H1 (cell line): ENCODE results near the gene SYNDIG1. TPM values are rescaled to one million over a fixed set of nuclear protein-coding genes. Genes with fewer than 3 reads are reported as not detected.

Experiments
- ATF3 ChIP-seq: IDR thresholded peaks from 2 replicates; pipeline ENCODE4 v1.6.1; 2011; ENCODE audit warnings: low read depth, mild to moderate bottlenecking, low read length; ENCODE audit not compliant: insufficient read depth
- CHD7 ChIP-seq: fragments of 300-600 bp; sonication (generic); IDR thresholded peaks from 2 replicates; pipeline ENCODE4 v1.7.1; 2012; ENCODE audit warnings: low read length, moderate library complexity, mild to moderate bottlenecking, inconsistent platforms; ENCODE audit not compliant: insufficient replicate concordance
- CTCF ChIP-seq, 3 experiments: IDR thresholded peaks; 1 replicate in 2 of 3; 2 replicates in 1 of 3; pipeline versions ENCODE4 v1.5.1 to v1.6.1; 2011; ENCODE audit warnings: low read length in 3 of 3, mild to moderate bottlenecking in 3 of 3, inconsistent platforms in 2 of 3, low read depth in 1 of 3, moderate library complexity in 1 of 3; ENCODE audit not compliant: insufficient read depth in 1 of 3; ENCODE audit errors: control extremely low read depth in 1 of 3
- KDM5A ChIP-seq: fragments of 200-600 bp; IDR thresholded peaks from 2 replicates; pipeline ENCODE4 v1.7.1; 2012; ENCODE audit warnings: mild to moderate bottlenecking, low read length, inconsistent platforms, mixed read lengths
- MAFK ChIP-seq: IDR thresholded peaks from 2 replicates; pipeline ENCODE4 v1.6.1; 2012; ENCODE audit warnings: low read depth, mild to moderate bottlenecking, improper control_type of control experiment, low read length
- POLR2A ChIP-seq, 2 experiments: IDR thresholded peaks; 1 replicate in 1 of 2; 2 replicates in 1 of 2; pipeline ENCODE4 v1.6.1; 2011; ENCODE audit warnings: low read depth in 2 of 2, low read length in 2 of 2, mild to moderate bottlenecking in 2 of 2; ENCODE audit errors: control extremely low read depth in 1 of 2
- SP4 ChIP-seq: IDR thresholded peaks from 2 replicates; pipeline ENCODE4 v1.6.1; 2012; ENCODE audit warnings: low read length, inconsistent platforms
- TAF1 ChIP-seq: IDR thresholded peaks from 2 replicates; pipeline ENCODE4 v1.6.1; 2011; ENCODE audit warnings: mild to moderate bottlenecking, low read depth, low read length
- YY1 ChIP-seq: IDR thresholded peaks from 2 replicates; pipeline ENCODE4 v1.6.1; 2011; ENCODE audit warnings: low read depth, mild to moderate bottlenecking, low read length
- polyA plus RNA-seq, 7 experiments: library from polyadenylated mRNA; depleted of rRNA in 3 of 7; stranded (reverse) in 5 of 7; unstranded in 2 of 7; fragments of >200 nt in 5 of 7; fragments of 200-250 nt in 2 of 7; gene quantifications; 1 replicate in 5 of 7; 2 replicates in 1 of 7; 4 replicates in 1 of 7; pipeline versions ENCODE4 v1.2.1 to v1.2.3, GENCODE V29; 2011 to 2013; ENCODE audit warnings: missing spikeins in 2 of 7, mixed read lengths in 2 of 7
- total RNA-seq: library from RNA; stranded (reverse); fragmentation: NEBNext Ultra II Directional; extraction: Animal tissue kit (Norgen Biotek cat#: 25700); gene quantifications from 2 replicates; pipeline ENCODE4 v1.2.1, GENCODE V29; 2021

The SYNDIG1 gene
- total and polyA plus RNA-seq, 2 of the 8 experiments (the other 6 are each of a cell fraction or from before 2014, with no cell fraction given) = 6.5 to 7.8 TPM

- no peak for TF ChIP-seq CHD7
- TF ChIP-seq SP4 = no peak
- no peak for TF ChIP-seq KDM5A
- no peak for TF ChIP-seq TAF1
- TF ChIP-seq CTCF (IDR thresholded peaks at IDR 0.05; ENCODE audit: control extremely low read depth in 1 of 3, insufficient read depth in 1 of 3, low read depth in 1 of 3, low read length in 3 of 3) = no peak
- no peak for TF ChIP-seq POLR2A (IDR thresholded peaks at IDR 0.05; ENCODE audit: control extremely low read depth in 1 of 2, low read depth in 2 of 2, low read length in 2 of 2)
- no peak for TF ChIP-seq MAFK
- TF ChIP-seq ATF3 = no peak
- TF ChIP-seq YY1 = no peak
Observed at GRCh38 chr20:24660651-24661050, 191.2 kb downstream of the SYNDIG1 start (continued).
